Activated CD4-positive, alpha-beta T cell treated with anti-CD3 and anti-CD28 coated beads, Interleukin-2, amount 50 U/mL, for 48 hours (primary cell): ENCODE measurements around the gene PPIF.

Experiments used
- DNase-seq, 2 experiments: peaks; one replicate each; pipeline ENCODE4 v3.0.0-alpha.2; 2020

The PPIF gene

GRCh38 chr10:79349766-79350406 lies 2.6 kb downstream of the PPIF start:
- DNase-seq: no peak

GRCh38 chr10:79350407-79351154 lies 3.3 kb downstream of the PPIF start:
- DNase-seq: no peak

- no peak for DNase-seq
Observed at GRCh38 chr10:79351332-79351731, 4.1 kb downstream of the PPIF start.

DNA sequence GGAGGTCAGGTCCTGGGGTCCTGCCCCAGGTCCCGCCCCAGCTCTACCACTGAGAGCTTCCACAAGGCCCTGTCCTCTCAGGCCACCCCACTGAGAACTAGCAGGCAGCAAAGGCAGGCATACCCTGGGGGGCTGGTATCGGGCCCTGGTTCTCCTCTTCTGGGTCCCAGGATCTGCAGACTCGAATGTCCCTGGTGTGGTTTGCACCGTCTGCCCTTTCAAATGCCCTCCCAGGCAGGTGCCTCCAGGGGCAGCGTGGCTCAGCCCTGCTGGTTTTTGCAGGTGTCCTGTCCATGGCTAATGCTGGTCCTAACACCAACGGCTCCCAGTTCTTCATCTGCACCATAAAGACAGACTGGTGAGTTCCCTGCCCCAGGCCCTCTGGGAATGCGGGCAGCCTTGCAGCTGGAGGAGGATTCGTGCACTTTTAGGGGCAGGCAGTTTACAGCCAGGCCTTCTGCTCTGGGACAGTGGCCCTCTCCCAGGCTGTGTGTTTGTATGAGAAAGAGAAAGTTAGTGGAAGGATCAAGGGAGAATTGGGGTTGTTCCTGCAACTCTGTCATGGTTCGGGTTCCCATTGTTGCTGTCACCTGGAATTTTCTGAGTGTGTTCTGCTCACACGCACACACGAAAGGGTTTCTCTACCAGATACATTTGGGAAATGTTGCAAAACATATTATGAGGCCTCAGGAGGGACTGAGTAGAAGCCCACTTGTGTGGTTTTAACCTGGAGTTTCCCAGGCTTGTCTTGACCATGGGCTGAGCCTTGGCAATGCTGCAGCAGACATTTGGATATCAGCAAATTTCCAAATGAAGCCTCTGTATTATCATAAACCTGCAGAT lies 5.0 kb downstream of the PPIF start:
- DNase-seq: no peak

DNA sequence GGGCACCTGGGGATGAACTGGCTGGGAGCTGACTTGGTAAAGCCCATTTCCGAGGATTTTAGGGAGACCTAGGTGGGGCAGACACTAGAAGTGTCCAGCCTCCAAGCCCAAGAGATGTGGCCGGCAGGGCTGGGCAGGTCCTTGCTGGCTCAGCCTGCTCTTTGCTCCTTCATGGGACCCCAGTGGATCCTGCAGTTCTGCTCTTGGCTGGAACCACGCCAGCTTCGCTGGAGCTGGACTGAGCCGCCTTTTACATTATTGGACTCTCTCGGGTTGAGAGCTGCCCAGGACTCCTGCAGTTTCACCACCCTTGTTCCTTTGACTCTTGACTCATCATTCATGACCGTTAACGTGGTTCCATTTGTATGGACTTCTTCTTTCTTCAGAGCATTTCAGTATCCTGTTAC lies 5.7 kb downstream of the PPIF start:
- no peak for DNase-seq

DNA sequence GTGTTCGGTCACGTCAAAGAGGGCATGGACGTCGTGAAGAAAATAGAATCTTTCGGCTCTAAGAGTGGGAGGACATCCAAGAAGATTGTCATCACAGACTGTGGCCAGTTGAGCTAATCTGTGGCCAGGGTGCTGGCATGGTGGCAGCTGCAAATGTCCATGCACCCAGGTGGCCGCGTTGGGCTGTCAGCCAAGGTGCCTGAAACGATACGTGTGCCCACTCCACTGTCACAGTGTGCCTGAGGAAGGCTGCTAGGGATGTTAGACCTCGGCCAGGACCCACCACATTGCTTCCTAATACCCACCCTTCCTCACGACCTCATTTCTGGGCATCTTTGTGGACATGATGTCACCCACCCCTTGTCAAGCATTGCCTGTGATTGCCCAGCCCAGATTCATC lies 6.5 kb downstream of the PPIF start:
- DNase-seq: no peak

DNA sequence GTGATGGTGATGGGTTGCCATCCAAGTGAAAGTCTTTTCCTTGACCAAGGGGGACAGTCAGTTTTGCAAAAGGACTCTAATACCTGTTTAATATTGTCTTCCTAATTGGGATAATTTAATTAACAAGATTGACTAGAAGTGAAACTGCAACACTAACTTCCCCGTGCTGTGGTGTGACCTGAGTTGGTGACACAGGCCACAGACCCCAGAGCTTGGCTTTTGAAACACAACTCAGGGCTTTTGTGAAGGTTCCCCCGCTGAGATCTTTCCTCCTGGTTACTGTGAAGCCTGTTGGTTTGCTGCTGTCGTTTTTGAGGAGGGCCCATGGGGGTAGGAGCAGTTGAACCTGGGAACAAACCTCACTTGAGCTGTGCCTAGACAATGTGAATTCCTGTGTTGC lies 6.9 kb downstream of the PPIF start:
- no peak for DNase-seq

DNA sequence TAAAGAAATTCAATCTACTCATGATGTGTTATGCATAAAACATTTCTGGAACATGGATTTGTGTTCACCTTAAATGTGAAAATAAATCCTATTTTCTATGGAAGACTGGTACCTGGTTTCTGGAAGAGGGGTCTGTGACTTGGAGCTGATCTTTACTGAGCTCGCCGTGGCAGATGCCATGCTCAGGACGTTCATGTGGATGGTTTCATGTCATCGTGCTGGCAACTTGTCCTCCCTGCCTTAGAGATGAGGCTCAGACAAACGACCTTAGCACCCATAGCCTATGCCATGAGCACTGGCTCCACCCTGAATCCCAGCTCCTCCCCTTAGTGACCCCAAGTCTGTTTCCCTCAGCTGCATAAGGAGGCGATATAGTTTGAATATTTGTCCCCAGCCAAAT lies 7.3 kb downstream of the PPIF start:
- no peak for DNase-seq

DNA sequence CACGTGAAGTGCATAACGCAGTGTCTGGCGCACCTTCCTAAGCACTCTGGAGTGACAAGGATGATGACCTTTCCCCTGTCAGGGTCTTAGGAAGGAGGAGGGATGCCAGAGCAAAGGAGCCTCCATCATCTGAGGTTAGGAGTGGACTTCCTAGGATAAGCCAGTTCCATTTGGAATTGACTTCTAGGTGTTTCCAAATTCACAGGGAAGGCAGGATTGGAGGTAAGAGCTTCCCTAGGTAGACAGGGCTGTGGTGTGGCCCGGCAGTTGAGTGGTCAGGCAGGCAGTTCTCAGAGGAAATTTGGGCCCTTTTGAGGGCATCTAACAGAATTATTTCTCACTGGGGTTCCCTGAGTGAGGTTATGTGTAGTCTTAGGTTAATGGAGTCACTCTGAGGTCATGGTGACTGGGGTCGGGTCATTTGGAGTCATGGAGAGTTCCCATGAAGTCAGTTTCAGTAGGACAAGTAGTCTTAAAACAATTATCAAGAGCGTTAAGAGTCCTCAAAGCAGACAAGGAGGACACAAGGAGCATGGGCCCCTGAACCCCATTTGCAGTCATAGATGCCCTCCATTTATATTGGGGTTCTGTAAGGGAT lies 8.2 kb downstream of the PPIF start:
- no peak for DNase-seq

- DNase-seq: no peak
Observed at GRCh38 chr10:79356104-79356503, 8.8 kb downstream of the PPIF start.

- DNase-seq: no peak
Observed at GRCh38 chr10:79357180-79357579, 9.9 kb downstream of the PPIF start.

DNA sequence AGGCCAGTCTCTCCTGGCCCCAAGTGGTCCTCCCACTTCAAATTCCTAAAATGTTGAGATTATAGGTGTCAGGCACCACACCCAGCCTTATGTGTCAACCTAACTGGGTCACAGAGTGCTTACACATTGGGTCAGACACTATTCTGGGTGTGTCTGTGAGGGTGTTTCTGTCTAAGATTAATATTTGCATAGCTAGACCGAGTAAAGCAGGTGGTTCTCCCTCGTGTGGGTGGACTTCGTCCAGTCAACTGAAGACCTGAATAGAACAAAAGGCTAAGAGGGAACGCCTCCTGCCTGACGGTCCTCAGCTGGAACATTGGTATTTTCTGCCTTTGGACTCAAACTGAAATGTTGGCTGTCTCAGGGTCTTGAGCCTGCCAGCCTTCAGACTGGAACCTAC lies 11.5 kb downstream of the PPIF start:
- no peak for DNase-seq

DNA sequence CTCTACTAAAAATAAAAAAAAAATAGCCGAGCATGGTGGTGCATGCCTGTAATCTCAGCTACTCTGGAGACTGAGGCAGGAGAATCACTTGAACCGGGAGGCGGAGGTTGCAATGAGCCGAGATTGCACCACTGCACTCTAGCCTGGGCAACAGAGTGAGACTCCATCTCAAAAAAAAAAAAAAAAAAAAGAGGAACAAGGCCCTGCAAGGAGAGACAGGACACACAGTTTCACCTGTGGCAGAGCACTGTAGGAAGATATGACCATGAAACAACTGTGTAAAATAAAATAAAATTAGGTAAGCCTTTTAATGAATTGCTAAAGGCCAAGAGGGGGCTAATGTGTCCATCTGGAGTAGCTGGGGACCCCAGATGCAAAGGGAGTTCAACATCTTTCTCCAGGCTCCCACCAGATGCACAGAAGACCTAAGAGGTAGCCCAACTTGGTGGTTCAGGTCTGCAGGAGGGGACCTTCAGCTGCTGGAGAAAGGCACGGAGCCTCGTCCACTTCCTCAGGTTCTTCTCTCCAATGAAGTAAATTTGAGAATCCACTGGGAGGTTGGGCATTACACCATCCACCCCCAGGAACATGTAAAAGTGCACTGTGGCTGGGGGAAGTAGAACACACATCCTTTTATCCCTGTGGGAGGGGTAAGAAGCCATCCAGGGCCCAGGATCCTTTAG lies 12.7 kb downstream of the PPIF start:
- no peak for DNase-seq

DNA sequence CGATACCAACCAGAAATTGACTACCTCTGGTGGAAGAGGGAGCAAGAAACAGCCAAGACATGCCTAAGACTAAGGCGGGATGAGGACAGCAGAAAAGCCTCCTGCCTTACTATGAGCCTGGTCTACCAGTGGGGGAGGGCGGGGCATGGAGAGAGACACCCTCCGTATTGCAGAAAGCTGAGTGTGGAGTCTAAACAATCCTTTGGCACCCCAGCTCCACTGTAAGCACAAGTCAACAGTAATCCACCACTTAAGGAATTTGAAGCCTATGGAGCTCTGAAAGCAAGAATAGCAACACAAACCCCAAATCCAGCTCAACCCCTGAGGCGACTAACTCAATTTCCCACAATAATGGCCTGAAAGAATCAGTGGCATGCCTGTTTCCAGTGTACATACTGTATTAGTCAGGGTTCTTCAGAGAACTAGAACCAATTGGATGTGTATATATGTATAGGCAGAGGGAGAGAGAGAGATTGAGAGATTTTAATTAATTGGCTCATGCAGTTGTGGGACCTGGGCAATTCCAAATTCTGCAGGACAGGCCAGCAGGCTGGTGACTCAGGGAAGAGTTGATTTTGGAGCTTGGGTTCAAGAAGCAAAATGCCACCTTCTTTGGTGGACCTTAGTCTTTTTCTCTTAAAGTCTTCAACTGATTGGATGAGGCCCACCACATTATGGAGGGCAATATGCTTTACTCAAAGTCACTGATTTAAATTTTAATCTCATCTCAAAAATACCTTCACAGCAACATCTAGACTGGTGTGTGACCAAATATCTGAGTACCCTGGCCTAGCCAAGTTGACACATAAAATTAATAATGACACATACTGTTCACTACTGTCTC lies 13.5 kb downstream of the PPIF start:
- DNase-seq: no peak

DNA sequence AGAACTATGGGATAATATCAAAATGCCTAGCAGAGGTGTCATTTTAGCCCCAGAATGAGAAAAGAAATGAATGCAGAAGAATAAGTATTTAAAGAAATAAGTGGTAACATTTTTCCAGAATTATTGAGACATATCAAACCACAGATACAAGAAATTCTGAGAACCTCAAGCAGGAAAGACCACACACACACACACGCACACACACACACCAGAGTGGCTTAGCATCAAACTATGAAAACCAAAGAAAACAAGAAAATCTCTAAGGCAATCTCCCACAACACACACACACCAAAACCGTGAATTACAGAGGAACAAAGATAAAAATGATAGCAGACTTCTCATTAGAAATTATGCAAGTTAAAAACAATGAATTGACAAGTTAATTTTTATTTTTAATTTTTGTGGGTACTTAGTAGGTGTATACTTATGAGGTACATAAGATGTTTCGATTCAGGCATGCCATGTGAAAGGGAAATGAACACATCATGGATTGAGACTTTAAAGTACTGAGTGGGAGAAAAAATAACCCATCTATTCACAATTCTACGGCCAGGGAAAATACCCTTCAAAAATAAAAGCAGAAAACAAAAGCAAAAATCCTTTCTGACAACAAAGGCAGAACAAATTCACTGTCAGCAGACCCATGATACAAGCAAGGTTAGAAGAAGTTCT lies 14.6 kb downstream of the PPIF start:
- DNase-seq: no peak

DNA sequence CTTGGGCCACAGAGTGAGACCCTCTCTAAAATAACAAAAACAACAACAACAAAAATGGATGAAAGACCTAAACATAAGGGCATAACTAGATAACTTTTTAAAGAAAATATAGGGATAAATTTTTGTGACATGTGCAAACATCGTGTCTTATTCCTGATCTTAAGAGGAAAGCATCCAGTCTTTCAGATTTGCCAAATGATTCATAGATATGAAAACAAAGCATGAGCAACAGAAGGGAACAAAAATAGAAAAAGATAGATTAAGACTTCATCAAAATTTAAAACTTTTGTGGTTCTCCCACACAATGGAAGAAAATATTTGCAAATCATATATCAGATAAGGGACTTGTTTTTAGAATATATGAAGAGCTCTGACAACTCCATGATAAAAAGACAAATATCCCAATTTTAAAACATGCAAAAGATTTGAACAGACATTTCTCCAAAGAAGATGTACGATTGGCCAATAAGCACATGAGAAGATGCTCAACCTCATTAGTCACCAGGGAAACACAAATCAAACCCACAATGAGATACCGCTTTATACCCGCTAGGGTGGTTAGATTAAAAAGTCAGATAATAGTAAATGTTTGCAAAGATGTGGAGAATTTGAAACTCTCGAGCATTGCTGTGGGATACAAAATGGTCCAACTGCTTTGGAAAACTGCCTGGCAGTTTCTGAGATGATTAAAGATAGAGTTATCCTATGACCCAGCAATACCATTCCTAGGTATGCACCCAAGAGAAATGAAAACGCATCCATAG lies 20.3 kb downstream of the PPIF start:
- no peak for DNase-seq

- no peak for DNase-seq
Observed at GRCh38 chr10:79372871-79373270, 25.6 kb downstream of the PPIF start.

GRCh38 chr10:79374312-79375191 lies 27.3 kb downstream of the PPIF start:
- DNase-seq: peak; percentile 83 to 84

DNA sequence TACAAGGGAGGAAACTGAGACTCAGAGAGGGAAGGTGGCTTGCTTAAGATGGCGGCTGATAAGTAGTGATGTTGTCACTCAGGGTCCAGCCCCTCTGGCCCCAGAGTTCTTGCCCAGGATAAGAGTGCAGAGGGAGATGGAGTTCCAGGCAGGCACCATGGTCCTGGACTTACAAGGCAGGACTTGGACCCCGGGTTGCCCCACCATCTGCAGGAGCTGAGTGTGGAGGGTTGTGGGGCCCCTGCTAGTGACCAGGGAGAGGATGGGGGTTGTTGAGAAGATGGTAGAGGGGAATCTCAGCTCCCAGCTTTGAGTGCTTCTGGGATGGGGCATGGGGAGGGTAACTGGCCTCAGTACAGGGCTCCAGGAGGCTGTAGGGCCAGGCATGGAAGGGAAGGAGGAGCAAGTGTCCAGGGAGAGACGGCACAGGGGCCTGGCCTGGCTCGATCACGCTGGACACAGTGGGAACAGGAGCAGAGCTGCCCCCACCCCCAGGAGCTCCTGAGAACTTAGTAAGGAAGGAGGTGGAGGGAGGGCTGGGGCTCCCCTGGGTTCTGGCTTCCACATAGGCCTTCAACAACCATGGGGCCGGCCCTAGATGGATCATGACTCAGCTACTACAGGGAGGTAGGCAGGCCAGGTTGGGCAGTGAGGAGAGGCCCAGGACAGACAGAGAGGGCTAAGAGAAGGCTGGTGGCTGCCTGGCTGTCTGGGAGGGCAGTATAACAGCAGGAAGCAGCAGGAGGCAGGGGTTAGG lies 28.2 kb downstream of the PPIF start:
- no peak for DNase-seq
